WTC11 (cell line): ENCODE measurements around the gene HMGB2.

Experiments used
- ATF1 ChIP-seq: sonication (generic); formaldehyde crosslinking; IDR thresholded peaks from 2 replicates; pipeline ENCODE4 v1.8.1; 2023; ENCODE audit warnings: mild to moderate bottlenecking, moderate library complexity, missing genetic modification reagents
- ATF3 ChIP-seq: sonication (generic); formaldehyde crosslinking; conservative IDR thresholded peaks from 2 replicates; pipeline ENCODE4 v1.8.1; 2022; ENCODE audit warnings: mild to moderate bottlenecking, missing genetic modification reagents
- CREB1 ChIP-seq: sonication (generic); formaldehyde crosslinking; IDR thresholded peaks from 2 replicates; pipeline ENCODE4 v1.8.0; 2023; ENCODE audit warnings: mild to moderate bottlenecking, missing genetic modification reagents
- CTCF ChIP-seq: fragments of 200-600 bp; IDR thresholded peaks from 2 replicates; pipeline ENCODE4 v1.8.0; 2022; ENCODE audit warnings: antibody characterized with exemption
- ELF4 ChIP-seq: sonication (generic); formaldehyde crosslinking; IDR thresholded peaks from 2 replicates; pipeline ENCODE4 v1.8.1; 2022; ENCODE audit warnings: low read depth, mild to moderate bottlenecking, moderate library complexity, missing genetic modification reagents
- FOXP4 ChIP-seq: sonication (generic); formaldehyde crosslinking; IDR thresholded peaks from 2 replicates; pipeline ENCODE4 v1.8.0; 2022; ENCODE audit warnings: mild to moderate bottlenecking, missing genetic modification reagents
- RELA ChIP-seq: sonication (generic); formaldehyde crosslinking; IDR thresholded peaks from 2 replicates; pipeline ENCODE4 v1.8.1; 2022; ENCODE audit warnings: missing genetic modification reagents, mild to moderate bottlenecking, borderline replicate concordance
- USF2 ChIP-seq: sonication (generic); formaldehyde crosslinking; IDR thresholded peaks from 2 replicates; pipeline ENCODE4 v1.8.1; 2023; ENCODE audit warnings: mild to moderate bottlenecking, missing genetic modification reagents, moderate library complexity
- ZNF138 ChIP-seq: sonication (generic); formaldehyde crosslinking; conservative IDR thresholded peaks from 2 replicates; pipeline ENCODE4 v1.8.1; 2022; ENCODE audit warnings: mild to moderate bottlenecking, moderate library complexity, missing genetic modification reagents
- TF ChIP-seq, protein P1 (sequence below): sonication (generic); formaldehyde crosslinking; IDR thresholded peaks from 2 replicates; pipeline ENCODE4 v1.8.1; 2023; ENCODE audit warnings: mild to moderate bottlenecking, moderate library complexity, missing genetic modification reagents
- TF ChIP-seq, protein P2 (sequence below): sonication (generic); formaldehyde crosslinking; IDR thresholded peaks from 2 replicates; pipeline ENCODE4 v1.8.0; 2022; ENCODE audit warnings: mild to moderate bottlenecking, missing genetic modification reagents
- TF ChIP-seq, protein P3 (sequence below): sonication (generic); formaldehyde crosslinking; IDR thresholded peaks from 2 replicates; pipeline ENCODE4 v1.8.1; 2022; ENCODE audit warnings: mild to moderate bottlenecking, moderate library complexity, missing genetic modification reagents
- TF ChIP-seq, protein P4 (sequence below): sonication (generic); formaldehyde crosslinking; IDR thresholded peaks from 2 replicates; pipeline ENCODE4 v1.8.0; 2022; ENCODE audit warnings: mild to moderate bottlenecking, missing genetic modification reagents

DNA sequence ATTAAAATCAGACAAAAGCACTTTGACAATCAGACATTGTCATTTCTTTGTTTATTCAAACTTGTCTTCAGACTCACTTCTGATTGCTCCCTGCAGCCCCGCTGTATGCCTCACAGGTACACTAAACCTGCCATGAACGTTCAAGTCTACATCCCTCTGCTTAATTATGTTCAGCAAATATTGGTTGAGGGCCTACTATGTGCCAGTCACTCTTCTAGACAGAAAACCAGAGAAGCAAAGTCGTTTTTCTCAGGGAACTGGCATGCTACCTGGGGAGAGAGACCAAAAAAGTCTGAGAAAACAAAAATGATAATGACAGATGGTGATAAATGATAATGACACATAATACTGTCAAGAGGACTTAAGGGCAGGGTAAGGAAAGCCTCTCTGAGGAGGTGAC is 19.4 kb downstream of the HMGB2 start:
- no peak for TF ChIP-seq ELF4 (CRISPR knock-in tag)
- TF ChIP-seq USF2 (CRISPR knock-in tag), result no peak
- TF ChIP-seq, protein P1, sequence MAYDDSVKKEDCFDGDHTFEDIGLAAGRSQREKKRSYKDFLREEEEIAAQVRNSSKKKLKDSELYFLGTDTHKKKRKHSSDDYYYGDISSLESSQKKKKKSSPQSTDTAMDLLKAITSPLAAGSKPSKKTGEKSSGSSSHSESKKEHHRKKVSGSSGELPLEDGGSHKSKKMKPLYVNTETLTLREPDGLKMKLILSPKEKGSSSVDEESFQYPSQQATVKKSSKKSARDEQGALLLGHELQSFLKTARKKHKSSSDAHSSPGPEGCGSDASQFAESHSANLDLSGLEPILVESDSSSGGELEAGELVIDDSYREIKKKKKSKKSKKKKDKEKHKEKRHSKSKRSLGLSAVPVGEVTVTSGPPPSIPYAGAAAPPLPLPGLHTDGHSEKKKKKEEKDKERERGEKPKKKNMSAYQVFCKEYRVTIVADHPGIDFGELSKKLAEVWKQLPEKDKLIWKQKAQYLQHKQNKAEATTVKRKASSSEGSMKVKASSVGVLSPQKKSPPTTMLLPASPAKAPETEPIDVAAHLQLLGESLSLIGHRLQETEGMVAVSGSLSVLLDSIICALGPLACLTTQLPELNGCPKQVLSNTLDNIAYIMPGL, result no peak
- no peak for TF ChIP-seq CTCF
- TF ChIP-seq, protein P2, sequence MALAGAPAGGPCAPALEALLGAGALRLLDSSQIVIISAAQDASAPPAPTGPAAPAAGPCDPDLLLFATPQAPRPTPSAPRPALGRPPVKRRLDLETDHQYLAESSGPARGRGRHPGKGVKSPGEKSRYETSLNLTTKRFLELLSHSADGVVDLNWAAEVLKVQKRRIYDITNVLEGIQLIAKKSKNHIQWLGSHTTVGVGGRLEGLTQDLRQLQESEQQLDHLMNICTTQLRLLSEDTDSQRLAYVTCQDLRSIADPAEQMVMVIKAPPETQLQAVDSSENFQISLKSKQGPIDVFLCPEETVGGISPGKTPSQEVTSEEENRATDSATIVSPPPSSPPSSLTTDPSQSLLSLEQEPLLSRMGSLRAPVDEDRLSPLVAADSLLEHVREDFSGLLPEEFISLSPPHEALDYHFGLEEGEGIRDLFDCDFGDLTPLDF, result no peak
- TF ChIP-seq ZNF138 (CRISPR knock-in tag), result no peak
- TF ChIP-seq ATF1 (CRISPR knock-in tag), result no peak
- TF ChIP-seq, protein P3, sequence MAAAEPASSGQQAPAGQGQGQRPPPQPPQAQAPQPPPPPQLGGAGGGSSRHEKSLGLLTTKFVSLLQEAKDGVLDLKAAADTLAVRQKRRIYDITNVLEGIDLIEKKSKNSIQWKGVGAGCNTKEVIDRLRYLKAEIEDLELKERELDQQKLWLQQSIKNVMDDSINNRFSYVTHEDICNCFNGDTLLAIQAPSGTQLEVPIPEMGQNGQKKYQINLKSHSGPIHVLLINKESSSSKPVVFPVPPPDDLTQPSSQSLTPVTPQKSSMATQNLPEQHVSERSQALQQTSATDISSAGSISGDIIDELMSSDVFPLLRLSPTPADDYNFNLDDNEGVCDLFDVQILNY, result no peak
- TF ChIP-seq RELA (CRISPR knock-in tag), result no peak
- no peak for TF ChIP-seq FOXP4 (CRISPR knock-in tag)
- no peak for TF ChIP-seq ATF3 (CRISPR knock-in tag)
- TF ChIP-seq, protein P4, sequence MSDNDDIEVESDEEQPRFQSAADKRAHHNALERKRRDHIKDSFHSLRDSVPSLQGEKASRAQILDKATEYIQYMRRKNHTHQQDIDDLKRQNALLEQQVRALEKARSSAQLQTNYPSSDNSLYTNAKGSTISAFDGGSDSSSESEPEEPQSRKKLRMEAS (CRISPR knock-in tag), result no peak
- no peak for TF ChIP-seq CREB1 (CRISPR knock-in tag)
